ENCODE data around the gene NPEPL1.
"Not testable (repeated sequence)": the region's sequence is repeated elsewhere in the genome, so short reads cannot be mapped to it uniquely, and the experiment has no call there.

NPEPL1 gene

DNA sequence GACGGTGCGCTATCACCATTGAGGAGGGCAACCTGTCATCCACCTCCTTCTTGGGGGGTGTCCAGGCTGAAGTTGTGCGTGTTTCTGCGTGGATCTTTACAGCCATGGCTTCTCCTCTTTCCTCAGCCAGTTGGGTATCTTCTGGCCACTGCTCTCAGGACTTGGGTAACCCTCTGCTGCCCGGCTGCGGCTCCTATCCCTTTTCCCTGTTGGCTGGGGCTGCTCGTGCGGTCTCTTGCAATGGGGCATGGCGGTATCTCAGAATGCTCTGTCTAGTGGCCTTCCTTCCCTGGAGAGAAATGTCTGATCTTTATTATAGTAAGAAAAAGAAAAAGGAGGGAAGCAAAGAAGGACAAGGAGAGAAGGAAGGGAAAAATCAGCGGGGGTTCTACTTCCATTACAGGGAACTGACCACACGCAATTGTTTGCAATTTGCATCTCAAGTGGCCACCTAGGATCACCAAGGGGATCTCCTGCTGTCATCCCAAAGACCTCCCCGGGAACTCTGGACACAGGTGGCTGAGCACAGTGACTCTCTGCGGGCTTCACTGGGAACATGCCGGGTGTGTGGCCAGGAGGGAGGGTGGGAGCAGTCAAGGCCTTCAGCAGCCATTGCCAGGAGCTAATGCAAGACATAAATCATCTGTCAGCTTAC, 60.8 kb downstream of the NPEPL1 start:
- no peak for DNase-seq (ENCODE audit: low spot score)
- TF ChIP-seq, protein P1, sequence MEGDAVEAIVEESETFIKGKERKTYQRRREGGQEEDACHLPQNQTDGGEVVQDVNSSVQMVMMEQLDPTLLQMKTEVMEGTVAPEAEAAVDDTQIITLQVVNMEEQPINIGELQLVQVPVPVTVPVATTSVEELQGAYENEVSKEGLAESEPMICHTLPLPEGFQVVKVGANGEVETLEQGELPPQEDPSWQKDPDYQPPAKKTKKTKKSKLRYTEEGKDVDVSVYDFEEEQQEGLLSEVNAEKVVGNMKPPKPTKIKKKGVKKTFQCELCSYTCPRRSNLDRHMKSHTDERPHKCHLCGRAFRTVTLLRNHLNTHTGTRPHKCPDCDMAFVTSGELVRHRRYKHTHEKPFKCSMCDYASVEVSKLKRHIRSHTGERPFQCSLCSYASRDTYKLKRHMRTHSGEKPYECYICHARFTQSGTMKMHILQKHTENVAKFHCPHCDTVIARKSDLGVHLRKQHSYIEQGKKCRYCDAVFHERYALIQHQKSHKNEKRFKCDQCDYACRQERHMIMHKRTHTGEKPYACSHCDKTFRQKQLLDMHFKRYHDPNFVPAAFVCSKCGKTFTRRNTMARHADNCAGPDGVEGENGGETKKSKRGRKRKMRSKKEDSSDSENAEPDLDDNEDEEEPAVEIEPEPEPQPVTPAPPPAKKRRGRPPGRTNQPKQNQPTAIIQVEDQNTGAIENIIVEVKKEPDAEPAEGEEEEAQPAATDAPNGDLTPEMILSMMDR (IDR thresholded peaks at IDR 0.05; ENCODE audit: extremely low read depth, missing control alignments), result no peak

DNA sequence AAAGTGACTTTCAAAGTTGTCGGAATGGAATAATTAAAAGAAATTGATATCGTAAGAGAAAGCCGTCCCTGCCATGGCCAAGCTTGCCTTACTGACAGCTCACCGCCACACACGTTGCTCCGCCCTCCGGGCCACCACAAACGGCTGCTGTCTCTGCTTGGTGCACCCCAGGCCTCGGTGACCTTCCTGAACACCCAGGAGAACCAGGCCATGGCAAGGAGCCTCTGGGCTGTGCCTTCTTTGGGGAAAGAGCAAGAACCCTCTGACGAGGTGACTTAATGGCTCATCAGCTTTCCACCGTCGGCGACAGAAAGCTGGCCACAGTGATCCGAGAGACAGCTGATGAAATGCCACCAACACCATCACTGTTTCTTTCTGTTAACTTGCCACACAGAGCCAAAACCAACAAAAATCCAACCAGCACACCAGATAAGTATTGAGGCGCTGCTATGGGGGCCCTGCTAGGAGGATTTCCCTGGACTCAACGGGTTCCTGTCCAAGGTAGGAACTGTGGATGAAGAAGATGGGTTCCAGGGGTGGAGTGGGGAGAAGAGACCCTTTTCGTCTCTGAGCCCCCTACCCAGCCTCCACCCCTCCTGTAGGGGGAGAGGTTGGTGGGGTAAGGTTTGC, 61.4 kb downstream of the NPEPL1 start:
- no peak for DNase-seq (ENCODE audit: low spot score)
- TF ChIP-seq, protein P1 (IDR thresholded peaks at IDR 0.05; ENCODE audit: extremely low read depth, missing control alignments), result no peak

DNA sequence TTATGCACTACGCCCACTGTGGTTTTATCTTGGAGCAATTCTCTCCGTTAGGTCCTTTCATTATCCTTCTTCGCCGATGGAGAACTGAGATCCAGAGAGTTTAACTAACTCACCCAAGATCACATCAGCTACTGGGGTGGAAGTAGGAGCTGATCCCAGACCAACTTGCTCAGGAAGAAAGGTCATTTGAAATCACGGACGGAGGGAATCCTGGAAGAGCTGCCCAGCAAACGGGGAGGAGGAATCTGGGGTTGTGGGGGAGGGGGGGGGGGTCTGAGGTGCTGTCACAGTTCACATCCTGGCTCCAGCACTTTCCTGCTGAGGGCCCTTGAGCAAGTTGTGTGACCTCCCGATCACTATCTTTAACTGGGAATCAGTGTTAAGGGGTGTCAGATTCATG, 62.0 kb downstream of the NPEPL1 start:
- no peak for DNase-seq (ENCODE audit: low spot score)
- TF ChIP-seq, protein P1 (IDR thresholded peaks at IDR 0.05; ENCODE audit: extremely low read depth, missing control alignments), result no peak

DNA sequence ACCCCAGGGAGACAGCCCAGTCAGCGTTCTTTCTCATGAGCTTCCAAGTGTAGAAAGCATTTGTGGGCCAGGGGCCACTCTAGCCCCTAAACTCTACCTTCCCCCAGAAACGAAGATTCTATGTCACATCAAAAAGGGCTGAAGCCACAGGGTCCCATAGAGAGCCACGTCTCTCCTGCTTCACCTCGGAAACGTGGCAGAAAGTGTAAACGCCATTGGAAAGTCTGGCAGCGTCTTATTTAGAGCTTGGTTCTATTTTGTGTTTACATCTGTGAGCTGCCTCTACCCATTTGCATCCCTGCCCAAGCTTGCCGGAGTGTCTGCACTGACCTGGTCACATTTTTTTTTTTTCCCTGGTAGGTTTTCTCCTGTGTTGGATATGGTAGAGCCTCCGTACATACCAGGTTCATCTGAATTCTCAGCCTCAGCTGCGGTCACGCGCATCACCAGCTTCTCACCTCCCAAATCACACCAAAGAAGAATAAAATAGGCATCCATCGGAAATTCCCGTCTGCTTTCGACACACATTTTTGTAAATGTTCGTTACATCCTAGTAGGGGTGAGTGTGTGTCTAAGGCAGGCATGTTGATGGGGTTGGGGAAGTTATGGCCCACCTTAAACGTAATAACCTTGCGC, 62.6 kb downstream of the NPEPL1 start:
- no peak for DNase-seq (ENCODE audit: low spot score)
- TF ChIP-seq, protein P1 (IDR thresholded peaks at IDR 0.05; ENCODE audit: extremely low read depth, missing control alignments), result no peak

DNA sequence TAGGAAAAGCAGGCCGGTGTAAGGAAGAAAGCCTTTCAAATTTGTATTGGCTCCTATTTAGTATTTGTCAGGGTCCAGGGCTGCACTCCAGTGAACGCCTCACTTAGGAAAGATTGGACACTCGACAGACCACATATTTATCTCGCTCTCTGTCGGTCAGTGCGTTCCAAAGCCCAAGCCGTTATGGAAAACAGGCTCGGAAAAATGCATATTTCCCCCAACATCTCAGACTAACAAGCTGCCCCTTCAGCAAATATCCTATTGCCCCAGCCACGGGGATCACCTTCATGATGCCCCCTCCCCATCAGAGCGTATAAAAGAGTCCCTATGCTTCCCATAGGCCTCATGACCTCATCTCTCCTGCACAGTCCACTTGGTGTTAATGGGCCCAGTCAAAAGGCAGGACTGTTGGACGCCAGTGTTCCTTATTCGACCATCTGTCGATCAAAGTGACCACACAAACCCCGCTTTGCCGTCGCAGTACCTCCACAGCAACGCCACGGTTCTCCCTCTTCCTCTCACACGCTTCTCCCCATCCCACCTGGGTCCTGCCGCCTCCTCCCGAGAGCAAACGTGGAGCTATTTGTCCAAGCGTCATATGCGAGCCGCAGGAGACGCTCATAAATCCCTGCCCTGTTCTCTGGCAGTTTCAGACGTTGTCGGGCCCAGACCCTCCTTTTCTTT, 63.3 kb downstream of the NPEPL1 start:
- no peak for DNase-seq (ENCODE audit: low spot score)

DNA sequence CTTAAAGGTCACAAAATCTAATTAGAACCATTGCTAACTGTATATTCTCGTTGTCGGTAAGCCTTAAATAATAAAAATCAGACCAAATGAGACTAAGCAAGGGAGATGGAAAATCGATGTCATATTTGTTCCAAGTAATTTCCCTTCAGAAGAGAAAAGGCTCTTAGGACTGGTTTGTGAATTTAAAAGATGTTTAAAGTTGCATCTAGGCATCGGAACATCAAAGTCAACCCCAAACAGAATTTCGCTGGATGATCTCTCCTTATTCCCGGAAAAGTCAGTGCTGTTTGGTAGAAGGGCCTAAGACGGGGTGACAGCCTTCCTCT, 63.8 kb downstream of the NPEPL1 start:
- TF ChIP-seq, protein P1 (IDR thresholded peaks at IDR 0.05; ENCODE audit: extremely low read depth, missing control alignments), result no peak
- no peak for DNase-seq (ENCODE audit: low spot score)

More for the DNA sequence above, 63.3 kb downstream of the NPEPL1 start:
- TF ChIP-seq, protein P1 (IDR thresholded peaks at IDR 0.05; ENCODE audit: extremely low read depth, missing control alignments), result no peak

DNA sequence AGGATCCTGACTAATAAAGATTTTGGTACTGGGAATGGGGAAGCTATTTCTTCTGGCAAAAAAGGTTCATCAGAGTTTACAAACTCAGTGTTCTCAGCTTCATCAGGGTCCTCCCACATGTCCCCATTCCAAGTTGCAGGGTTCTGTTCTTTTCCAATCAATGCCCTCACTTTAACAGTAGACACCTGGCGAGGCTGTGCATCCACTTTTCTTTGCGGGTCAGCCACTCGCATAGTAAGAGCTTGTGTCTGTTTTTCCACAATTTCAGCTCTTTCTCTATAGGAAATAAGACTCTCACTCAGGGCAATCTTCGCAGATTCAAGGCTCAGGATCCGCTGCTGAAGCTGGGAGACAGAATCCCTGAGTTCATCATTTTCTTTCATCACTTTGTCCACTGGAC, 65.0 kb downstream of the NPEPL1 start:
- DNase-seq (ENCODE audit: low spot score), result not testable (repeated sequence)

Measured in GM20000 (cell line).